H1 (cell line): Measurements from ENCODE around the gene HIGD2A. TPM values are rescaled to one million over a fixed set of nuclear protein-coding genes. Genes with fewer than 3 reads are reported as not detected.

Experiments used
- CTCF ChIA-PET: fragments of 300-600 bp; sonication (Branson Sonifier 250); formaldehyde crosslinking; loops from one replicate; lab custom pipeline; 2021; ENCODE audit not compliant: partially characterized antibody; lab: Charles Lee
- POLR2A ChIA-PET: fragments of 300-600 bp; sonication (Branson Sonifier 250); formaldehyde crosslinking; loops from one replicate; lab custom pipeline; 2021; ENCODE audit warnings: inconsistent platforms; ENCODE audit not compliant: partially characterized antibody; lab: Charles Lee
- DNase-seq, 2 experiments: peaks; one replicate each; pipeline versions ENCODE4 v3.0.0 to v3.0.0-alpha.2; 2010 to 2022; ENCODE audit warnings: low spot score in 2 of 2, low read depth in 1 of 2, mixed read lengths in 1 of 2
- FAIRE-seq: peaks from 2 replicates; lab custom pipeline; 2011; peaks lifted over from hg19 to GRCh38; lab: Jason Lieb, UNC
- H2AFZ ChIP-seq: 2 replicates; pipeline ENCODE4 v1.8.1; 2012; ENCODE audit warnings: low read length, inconsistent platforms
- H2AK5ac ChIP-seq: 2 replicates; pipeline ENCODE4 v1.6.1; 2013; ENCODE audit warnings: low read depth, low read length
- H2BK120ac ChIP-seq: replicated peaks from 2 replicates; pipeline ENCODE3; 2013; ENCODE audit warnings: low read depth, low read length, inconsistent platforms
- H2BK12ac ChIP-seq: 2 replicates; pipeline ENCODE4 v1.6.1; 2013; ENCODE audit warnings: low read depth, low read length
- H2BK15ac ChIP-seq: 2 replicates; pipeline ENCODE4 v1.6.1; 2013; ENCODE audit warnings: low read length
- H2BK20ac ChIP-seq: 2 replicates; pipeline ENCODE4 v1.6.1; 2013; ENCODE audit warnings: low read length
- H2BK5ac ChIP-seq: 2 replicates; pipeline ENCODE4 v1.6.1; 2013; ENCODE audit warnings: low read depth, low read length
- H3K14ac ChIP-seq: 2 replicates; pipeline ENCODE4 v1.6.1; 2013; ENCODE audit warnings: inconsistent platforms; ENCODE audit not compliant: insufficient read length
- H3K18ac ChIP-seq: 2 replicates; pipeline ENCODE4 v1.6.1; 2013; ENCODE audit warnings: low read length; ENCODE audit errors: extremely low read depth
- H3K23ac ChIP-seq: 2 replicates; pipeline ENCODE4 v1.6.1; 2013; ENCODE audit warnings: inconsistent platforms; ENCODE audit not compliant: insufficient read length
- H3K23me2 ChIP-seq: 2 replicates; pipeline ENCODE4 v1.6.1; 2013; ENCODE audit warnings: low read depth, low read length
- H3K27ac ChIP-seq: 2 replicates; pipeline ENCODE4 v1.6.1; 2011; ENCODE audit warnings: low read depth, low read length, inconsistent platforms
- H3K27me3 ChIP-seq, 4 experiments: replicated peaks in 1 of 4; 1 replicate in 1 of 4; 2 replicates in 3 of 4; pipeline versions ENCODE4 v1.6.1 to v1.8.1; 2011 to 2013; ENCODE audit warnings: low read length in 3 of 4, mild to moderate bottlenecking in 3 of 4, inconsistent platforms in 2 of 4, mixed read lengths in 2 of 4, moderate library complexity in 1 of 4; ENCODE audit not compliant: control insufficient read depth in 3 of 4, insufficient read depth in 3 of 4; ENCODE audit errors: extremely low read depth in 1 of 4
- H3K36me3 ChIP-seq, 4 experiments: 2 replicates each; pipeline versions ENCODE4 v1.6.1 to v1.8.1; 2011 to 2013; ENCODE audit warnings: mild to moderate bottlenecking in 4 of 4, low read length in 3 of 4, moderate library complexity in 2 of 4, control low read depth in 1 of 4, inconsistent platforms in 1 of 4; ENCODE audit not compliant: insufficient read depth in 4 of 4, control insufficient read depth in 2 of 4
- H3K4ac ChIP-seq: replicated peaks from 2 replicates; pipeline ENCODE3; 2013; ENCODE audit warnings: low read length, low read depth, mixed read lengths, inconsistent platforms; ENCODE audit not compliant: insufficient read length
- H3K4me1 ChIP-seq, 4 experiments: replicated peaks in 1 of 4; 1 replicate in 1 of 4; 2 replicates in 3 of 4; pipeline versions ENCODE4 v1.6.1 to v1.8.1; 2011 to 2013; ENCODE audit warnings: low read length in 3 of 4, inconsistent platforms in 2 of 4, mixed read lengths in 1 of 4; ENCODE audit not compliant: insufficient read depth in 4 of 4, control insufficient read depth in 3 of 4
- H3K4me2 ChIP-seq, 2 experiments: 2 replicates each; pipeline versions ENCODE4 v1.6.1 to v1.8.1; 2011 to 2013; ENCODE audit warnings: low read depth in 2 of 2, low read length in 2 of 2, control low read depth in 1 of 2, inconsistent platforms in 1 of 2, mild to moderate bottlenecking in 1 of 2; ENCODE audit not compliant: insufficient read depth in 1 of 2
- H3K4me3 ChIP-seq, 4 experiments: fragments of 200-600, 300-600 bp in 1 of 4; sonication (generic), shearing (Covaris generic), sonication (Bioruptor Twin) in 1 of 4; 2 replicates each; pipeline versions ENCODE4 v1.5.1 to v1.8.1; 2011 to 2016; ENCODE audit warnings: low read length in 4 of 4, low read depth in 3 of 4, control low read depth in 2 of 4, inconsistent platforms in 2 of 4, mild to moderate bottlenecking in 2 of 4, mixed read lengths in 1 of 4, moderate library complexity in 1 of 4; ENCODE audit not compliant: insufficient read depth in 2 of 4; ENCODE audit errors: extremely low read depth in 1 of 4
- H3K56ac ChIP-seq: replicated peaks from 2 replicates; pipeline ENCODE3; 2013; ENCODE audit warnings: low read depth, mild to moderate bottlenecking, mixed read lengths, low read length, inconsistent platforms; ENCODE audit not compliant: insufficient read length
- H3K79me1 ChIP-seq: 2 replicates; pipeline ENCODE4 v1.6.1; 2013; ENCODE audit warnings: low read depth, low read length, control low read depth
- H3K79me2 ChIP-seq, 2 experiments: 2 replicates each; pipeline versions ENCODE4 v1.6.1 to v1.8.1; 2012 to 2013; ENCODE audit warnings: low read length in 2 of 2, mild to moderate bottlenecking in 2 of 2, inconsistent platforms in 1 of 2; ENCODE audit not compliant: insufficient read depth in 2 of 2, control insufficient read depth in 1 of 2
- H3K9ac ChIP-seq, 4 experiments: replicated peaks in 1 of 4; 1 replicate in 1 of 4; 2 replicates in 3 of 4; pipeline versions ENCODE4 v1.6.1 to v1.8.1; 2011 to 2013; ENCODE audit warnings: low read depth in 3 of 4, low read length in 3 of 4, control low read depth in 2 of 4, mild to moderate bottlenecking in 2 of 4, moderate library complexity in 2 of 4, inconsistent platforms in 1 of 4; ENCODE audit errors: extremely low read depth in 1 of 4
- H3K9me3 ChIP-seq, 2 experiments: 2 replicates each; pipeline versions ENCODE4 v1.6.1 to v1.8.1; 2012 to 2013; ENCODE audit warnings: mild to moderate bottlenecking in 2 of 2, moderate library complexity in 2 of 2, control low read depth in 1 of 2, inconsistent platforms in 1 of 2, low read depth in 1 of 2, low read length in 1 of 2, mixed read lengths in 1 of 2; ENCODE audit not compliant: insufficient read depth in 2 of 2
- H4K20me1 ChIP-seq, 2 experiments: replicated peaks in 1 of 2; 2 replicates each; pipeline versions ENCODE3 to v1.8.1; 2011 to 2013; ENCODE audit warnings: inconsistent platforms in 2 of 2, low read length in 2 of 2, mild to moderate bottlenecking in 1 of 2; ENCODE audit not compliant: insufficient read depth in 2 of 2, control insufficient read depth in 1 of 2
- H4K5ac ChIP-seq: 2 replicates; pipeline ENCODE4 v1.6.1; 2013; ENCODE audit warnings: low read length, low read depth, mixed read lengths, inconsistent platforms; ENCODE audit not compliant: insufficient read length
- H4K8ac ChIP-seq: 2 replicates; pipeline ENCODE4 v1.8.0; 2013; ENCODE audit warnings: mild to moderate bottlenecking, moderate library complexity, low read length, inconsistent platforms; ENCODE audit not compliant: insufficient read depth; ENCODE audit errors: extremely low read depth
- H4K91ac ChIP-seq: replicated peaks from 2 replicates; pipeline ENCODE3; 2013; ENCODE audit warnings: low read length, mixed read lengths, inconsistent platforms; ENCODE audit not compliant: insufficient read length
- CBX8 ChIP-seq: fragments of 300-800, 300-1000 bp; sonication (generic); IDR thresholded peaks from 2 replicates; pipeline ENCODE4 v1.7.1; 2016; ENCODE audit warnings: low read depth, low read length, borderline replicate concordance
- CHD1 ChIP-seq: IDR thresholded peaks from 2 replicates; pipeline ENCODE4 v1.6.1; 2012; ENCODE audit warnings: low read depth, low read length, improper control_type of control experiment
- CREB1 ChIP-seq: IDR thresholded peaks from 2 replicates; pipeline ENCODE4 v1.6.1; 2012; ENCODE audit warnings: inconsistent platforms
- CTCF ChIP-seq, 3 experiments: IDR thresholded peaks; 1 replicate in 2 of 3; 2 replicates in 1 of 3; pipeline versions ENCODE4 v1.5.1 to v1.6.1; 2011; ENCODE audit warnings: low read length in 3 of 3, mild to moderate bottlenecking in 3 of 3, inconsistent platforms in 2 of 3, low read depth in 1 of 3, moderate library complexity in 1 of 3; ENCODE audit not compliant: insufficient read depth in 1 of 3; ENCODE audit errors: control extremely low read depth in 1 of 3
- EZH2 ChIP-seq: fragments of 200-600 bp; sonication (generic); IDR thresholded peaks from 2 replicates; pipeline ENCODE4 v1.7.1; 2012; ENCODE audit warnings: low read depth, mild to moderate bottlenecking, moderate library complexity, low read length, inconsistent platforms; ENCODE audit not compliant: severe bottlenecking
- HDAC6 ChIP-seq: IDR thresholded peaks from one replicate; pipeline ENCODE4 v1.7.1; 2012; ENCODE audit warnings: low read depth, mild to moderate bottlenecking, inconsistent platforms, low read length, moderate library complexity
- PHF8 ChIP-seq: fragments of 200-600 bp; sonication (generic); conservative IDR thresholded peaks from 2 replicates; pipeline ENCODE4 v1.7.1; 2012; ENCODE audit warnings: low read depth, mild to moderate bottlenecking, inconsistent platforms, low read length, moderate library complexity
- POLR2A ChIP-seq, 2 experiments: IDR thresholded peaks; 1 replicate in 1 of 2; 2 replicates in 1 of 2; pipeline ENCODE4 v1.6.1; 2011; ENCODE audit warnings: low read depth in 2 of 2, low read length in 2 of 2, mild to moderate bottlenecking in 2 of 2; ENCODE audit errors: control extremely low read depth in 1 of 2
- RFX5 ChIP-seq: IDR thresholded peaks from 2 replicates; pipeline ENCODE4 v1.6.1; 2011; ENCODE audit warnings: low read depth, low read length, improper control_type of control experiment, borderline replicate concordance
- TAF7 ChIP-seq: optimal IDR thresholded peaks from 2 replicates; pipeline ENCODE3; 2011; ENCODE audit warnings: low read depth, mild to moderate bottlenecking, inconsistent platforms, low read length, moderate library complexity, borderline replicate concordance
- WGBS, 2 experiments: shearing (Covaris generic) in 1 of 2; methylation state at CpG; one replicate each; pipeline versions ENCODE4 v1.1.6 to v1.1.7; 2013 to 2015; ENCODE audit warnings: low lambda C conversion rate in 2 of 2, mixed read lengths in 2 of 2, inconsistent platforms in 1 of 2, low coverage in 1 of 2, missing lambda C conversion rate in 1 of 2; ENCODE audit not compliant: insufficient replicate concordance in 2 of 2, insufficient coverage in 1 of 2, insufficient read length in 1 of 2; ENCODE audit errors: extremely low coverage in 1 of 2, missing lambda C conversion rate in 1 of 2; 5-methylcytosine and 5-hydroxymethylcytosine counted together
- polyA plus RNA-seq, 7 experiments: library from polyadenylated mRNA; depleted of rRNA in 3 of 7; stranded (reverse) in 5 of 7; unstranded in 2 of 7; fragments of >200 nt in 5 of 7; fragments of 200-250 nt in 2 of 7; gene quantifications; 1 replicate in 5 of 7; 2 replicates in 1 of 7; 4 replicates in 1 of 7; pipeline versions ENCODE4 v1.2.1 to v1.2.3, GENCODE V29; 2011 to 2013; ENCODE audit warnings: missing spikeins in 2 of 7, mixed read lengths in 2 of 7
- total RNA-seq: library from RNA; stranded (reverse); fragmentation: NEBNext Ultra II Directional; extraction: Animal tissue kit (Norgen Biotek cat#: 25700); gene quantifications from 2 replicates; pipeline ENCODE4 v1.2.1, GENCODE V29; 2021

HIGD2A gene
- total and polyA plus RNA-seq, 2 of the 8 experiments (the other 6 are each of a cell fraction or from before 2014, with no cell fraction given), result 95.5 to 264 TPM

GRCh38 chr5:176388003-176388443 lies 528 bp upstream of the HIGD2A start:
- H2AFZ ChIP-seq, result peak overlapping the region; percentile 31; the same call in 1 of the 2 replicates
- H2BK15ac ChIP-seq, result no peak overlapping the region
- H3K79me2 ChIP-seq, result peaks cover 0 to 29% of the 10 kb centered on the region in 2 experiments
- no peak overlapping the region for H3K4ac ChIP-seq
- peak overlapping the region; percentile 92 to 96 (median 95) for H3K4me3 ChIP-seq
- FAIRE-seq (no peak), DNase-seq (no peak)
- POLR2A ChIA-PET, result interaction anchor here (0.6 to 10.2 kb wide), 16 partner anchors 9 to 210 kb away, joined by 3 to 93 read pairs (median 4); partner anchors contain the start of genes ARL10, FAF2, KIAA1191 and RNF44
- H3K23ac ChIP-seq, result no peak overlapping the region
- CTCF ChIA-PET, result interaction anchor here (1.2 kb wide), 1 partner anchor 271 kb away, joined by 3 read pairs; no protein-coding TSS in a partner anchor
- peaks cover 19 to 34% (median 23%) of the 10 kb centered on the region in 4 experiments for H3K36me3 ChIP-seq
- no peak overlapping the region for H4K8ac ChIP-seq
- H3K9ac ChIP-seq, result peak overlapping the region; percentile 84 to 99 (median 95)
- H3K79me1 ChIP-seq, result peaks cover 7% of the 10 kb centered on the region; the same call in 1 of the 2 replicates
- peak overlapping the region; percentile 86 to 91 for H3K4me2 ChIP-seq
- no peak overlapping the region for H2BK20ac ChIP-seq
- 0 out of 2 replicates have a peak overlapping the region, but pooled peaks have one; percentile 69 for H2BK12ac ChIP-seq
- H3K27ac ChIP-seq, result peak overlapping the region; percentile 98
- H3K18ac ChIP-seq, result peak overlapping the region; percentile 73
- peak overlapping the region; percentile 77 for H4K91ac ChIP-seq
- H4K20me1 ChIP-seq, result peaks cover 4 to 8% of the 10 kb centered on the region in 2 experiments
- no peak overlapping the region for H4K5ac ChIP-seq
- peaks cover 0 to 5% (median 1%) of the 10 kb centered on the region in 4 experiments; a peak in 2 of 7 replicates for H3K4me1 ChIP-seq
- H3K56ac ChIP-seq, result peak overlapping the region; percentile 13
- WGBS, 2 experiments, result 0% methylated on average over 21 of the region's 29 CpGs; no CpG with 5 or more reads in 1 of the 2 experiments
- H2BK120ac ChIP-seq, result no peak overlapping the region
- peak overlapping the region; percentile 98; the same call in 1 of the 2 replicates for H2BK5ac ChIP-seq
- no peaks in the 10 kb centered on the region for H3K27me3 ChIP-seq
- peaks cover 9% of the 10 kb centered on the region; the same call in 1 of the 2 replicates for H3K23me2 ChIP-seq
- H2AK5ac ChIP-seq, result 0 out of 2 replicates have a peak overlapping the region, but pooled peaks have one; percentile 0
- no peaks in the 10 kb centered on the region for H3K9me3 ChIP-seq
- no peak overlapping the region for H3K14ac ChIP-seq
- TF ChIP-seq TAF7, result no peak
- TF ChIP-seq CREB1, result peak; percentile 31; the same call in 1 of the 2 replicates
- no peak for TF ChIP-seq HDAC6
- TF ChIP-seq CHD1, result no peak
- TF ChIP-seq CTCF (IDR thresholded peaks at IDR 0.05; ENCODE audit: control extremely low read depth in 1 of 3, insufficient read depth in 1 of 3, low read depth in 1 of 3, low read length in 3 of 3), result no peak
- no peak for TF ChIP-seq EZH2
- no peak for TF ChIP-seq CBX8
- TF ChIP-seq RFX5, result no peak
- peak in 1 of 2 experiments; percentile 6; a peak in 1 of 3 replicates for TF ChIP-seq POLR2A (IDR thresholded peaks at IDR 0.05; ENCODE audit: control extremely low read depth in 1 of 2, low read depth in 2 of 2, low read length in 2 of 2)
- TF ChIP-seq PHF8, result no peak
